H1 (cell line): Measurements from ENCODE around the gene KIF2C. TPM values are rescaled to one million over a fixed set of nuclear protein-coding genes. Genes with fewer than 3 reads are reported as not detected.
"Not testable (repeated sequence)": the region's sequence is repeated elsewhere in the genome, so short reads cannot be mapped to it uniquely, and the experiment has no call there.

Source experiments
- CTCF ChIA-PET: fragments of 300-600 bp; sonication (Branson Sonifier 250); formaldehyde crosslinking; loops from one replicate; lab custom pipeline; 2021; ENCODE audit not compliant: partially characterized antibody; lab: Charles Lee
- POLR2A ChIA-PET: fragments of 300-600 bp; sonication (Branson Sonifier 250); formaldehyde crosslinking; loops from one replicate; lab custom pipeline; 2021; ENCODE audit warnings: inconsistent platforms; ENCODE audit not compliant: partially characterized antibody; lab: Charles Lee
- DNase-seq, 2 experiments: peaks; one replicate each; pipeline versions ENCODE4 v3.0.0 to v3.0.0-alpha.2; 2010 to 2022; ENCODE audit warnings: low spot score in 2 of 2, low read depth in 1 of 2, mixed read lengths in 1 of 2
- FAIRE-seq: peaks from 2 replicates; lab custom pipeline; 2011; peaks lifted over from hg19 to GRCh38; lab: Jason Lieb, UNC
- H2AFZ ChIP-seq: 2 replicates; pipeline ENCODE4 v1.8.1; 2012; ENCODE audit warnings: low read length, inconsistent platforms
- H2AK5ac ChIP-seq: 2 replicates; pipeline ENCODE4 v1.6.1; 2013; ENCODE audit warnings: low read depth, low read length
- H2BK120ac ChIP-seq: replicated peaks from 2 replicates; pipeline ENCODE3; 2013; ENCODE audit warnings: low read depth, low read length, inconsistent platforms
- H2BK12ac ChIP-seq: 2 replicates; pipeline ENCODE4 v1.6.1; 2013; ENCODE audit warnings: low read depth, low read length
- H2BK15ac ChIP-seq: 2 replicates; pipeline ENCODE4 v1.6.1; 2013; ENCODE audit warnings: low read length
- H2BK20ac ChIP-seq: 2 replicates; pipeline ENCODE4 v1.6.1; 2013; ENCODE audit warnings: low read length
- H2BK5ac ChIP-seq: 2 replicates; pipeline ENCODE4 v1.6.1; 2013; ENCODE audit warnings: low read depth, low read length
- H3K14ac ChIP-seq: 2 replicates; pipeline ENCODE4 v1.6.1; 2013; ENCODE audit warnings: inconsistent platforms; ENCODE audit not compliant: insufficient read length
- H3K18ac ChIP-seq: 2 replicates; pipeline ENCODE4 v1.6.1; 2013; ENCODE audit warnings: low read length; ENCODE audit errors: extremely low read depth
- H3K23ac ChIP-seq: 2 replicates; pipeline ENCODE4 v1.6.1; 2013; ENCODE audit warnings: inconsistent platforms; ENCODE audit not compliant: insufficient read length
- H3K23me2 ChIP-seq: 2 replicates; pipeline ENCODE4 v1.6.1; 2013; ENCODE audit warnings: low read depth, low read length
- H3K27ac ChIP-seq: 2 replicates; pipeline ENCODE4 v1.6.1; 2011; ENCODE audit warnings: low read depth, low read length, inconsistent platforms
- H3K27me3 ChIP-seq, 4 experiments: replicated peaks in 1 of 4; 1 replicate in 1 of 4; 2 replicates in 3 of 4; pipeline versions ENCODE4 v1.6.1 to v1.8.1; 2011 to 2013; ENCODE audit warnings: low read length in 3 of 4, mild to moderate bottlenecking in 3 of 4, inconsistent platforms in 2 of 4, mixed read lengths in 2 of 4, moderate library complexity in 1 of 4; ENCODE audit not compliant: control insufficient read depth in 3 of 4, insufficient read depth in 3 of 4; ENCODE audit errors: extremely low read depth in 1 of 4
- H3K36me3 ChIP-seq, 4 experiments: 2 replicates each; pipeline versions ENCODE4 v1.6.1 to v1.8.1; 2011 to 2013; ENCODE audit warnings: mild to moderate bottlenecking in 4 of 4, low read length in 3 of 4, moderate library complexity in 2 of 4, control low read depth in 1 of 4, inconsistent platforms in 1 of 4; ENCODE audit not compliant: insufficient read depth in 4 of 4, control insufficient read depth in 2 of 4
- H3K4ac ChIP-seq: replicated peaks from 2 replicates; pipeline ENCODE3; 2013; ENCODE audit warnings: low read length, low read depth, mixed read lengths, inconsistent platforms; ENCODE audit not compliant: insufficient read length
- H3K4me1 ChIP-seq, 4 experiments: replicated peaks in 1 of 4; 1 replicate in 1 of 4; 2 replicates in 3 of 4; pipeline versions ENCODE4 v1.6.1 to v1.8.1; 2011 to 2013; ENCODE audit warnings: low read length in 3 of 4, inconsistent platforms in 2 of 4, mixed read lengths in 1 of 4; ENCODE audit not compliant: insufficient read depth in 4 of 4, control insufficient read depth in 3 of 4
- H3K4me2 ChIP-seq, 2 experiments: 2 replicates each; pipeline versions ENCODE4 v1.6.1 to v1.8.1; 2011 to 2013; ENCODE audit warnings: low read depth in 2 of 2, low read length in 2 of 2, control low read depth in 1 of 2, inconsistent platforms in 1 of 2, mild to moderate bottlenecking in 1 of 2; ENCODE audit not compliant: insufficient read depth in 1 of 2
- H3K4me3 ChIP-seq, 4 experiments: fragments of 200-600, 300-600 bp in 1 of 4; sonication (generic), shearing (Covaris generic), sonication (Bioruptor Twin) in 1 of 4; 2 replicates each; pipeline versions ENCODE4 v1.5.1 to v1.8.1; 2011 to 2016; ENCODE audit warnings: low read length in 4 of 4, low read depth in 3 of 4, control low read depth in 2 of 4, inconsistent platforms in 2 of 4, mild to moderate bottlenecking in 2 of 4, mixed read lengths in 1 of 4, moderate library complexity in 1 of 4; ENCODE audit not compliant: insufficient read depth in 2 of 4; ENCODE audit errors: extremely low read depth in 1 of 4
- H3K56ac ChIP-seq: replicated peaks from 2 replicates; pipeline ENCODE3; 2013; ENCODE audit warnings: low read depth, mild to moderate bottlenecking, mixed read lengths, low read length, inconsistent platforms; ENCODE audit not compliant: insufficient read length
- H3K79me1 ChIP-seq: 2 replicates; pipeline ENCODE4 v1.6.1; 2013; ENCODE audit warnings: low read depth, low read length, control low read depth
- H3K79me2 ChIP-seq, 2 experiments: 2 replicates each; pipeline versions ENCODE4 v1.6.1 to v1.8.1; 2012 to 2013; ENCODE audit warnings: low read length in 2 of 2, mild to moderate bottlenecking in 2 of 2, inconsistent platforms in 1 of 2; ENCODE audit not compliant: insufficient read depth in 2 of 2, control insufficient read depth in 1 of 2
- H3K9ac ChIP-seq, 4 experiments: replicated peaks in 1 of 4; 1 replicate in 1 of 4; 2 replicates in 3 of 4; pipeline versions ENCODE4 v1.6.1 to v1.8.1; 2011 to 2013; ENCODE audit warnings: low read depth in 3 of 4, low read length in 3 of 4, control low read depth in 2 of 4, mild to moderate bottlenecking in 2 of 4, moderate library complexity in 2 of 4, inconsistent platforms in 1 of 4; ENCODE audit errors: extremely low read depth in 1 of 4
- H3K9me3 ChIP-seq, 2 experiments: 2 replicates each; pipeline versions ENCODE4 v1.6.1 to v1.8.1; 2012 to 2013; ENCODE audit warnings: mild to moderate bottlenecking in 2 of 2, moderate library complexity in 2 of 2, control low read depth in 1 of 2, inconsistent platforms in 1 of 2, low read depth in 1 of 2, low read length in 1 of 2, mixed read lengths in 1 of 2; ENCODE audit not compliant: insufficient read depth in 2 of 2
- H4K20me1 ChIP-seq, 2 experiments: replicated peaks in 1 of 2; 2 replicates each; pipeline versions ENCODE3 to v1.8.1; 2011 to 2013; ENCODE audit warnings: inconsistent platforms in 2 of 2, low read length in 2 of 2, mild to moderate bottlenecking in 1 of 2; ENCODE audit not compliant: insufficient read depth in 2 of 2, control insufficient read depth in 1 of 2
- H4K5ac ChIP-seq: 2 replicates; pipeline ENCODE4 v1.6.1; 2013; ENCODE audit warnings: low read length, low read depth, mixed read lengths, inconsistent platforms; ENCODE audit not compliant: insufficient read length
- H4K8ac ChIP-seq: 2 replicates; pipeline ENCODE4 v1.8.0; 2013; ENCODE audit warnings: mild to moderate bottlenecking, moderate library complexity, low read length, inconsistent platforms; ENCODE audit not compliant: insufficient read depth; ENCODE audit errors: extremely low read depth
- H4K91ac ChIP-seq: replicated peaks from 2 replicates; pipeline ENCODE3; 2013; ENCODE audit warnings: low read length, mixed read lengths, inconsistent platforms; ENCODE audit not compliant: insufficient read length
- WGBS, 2 experiments: shearing (Covaris generic) in 1 of 2; methylation state at CpG; one replicate each; pipeline versions ENCODE4 v1.1.6 to v1.1.7; 2013 to 2015; ENCODE audit warnings: low lambda C conversion rate in 2 of 2, mixed read lengths in 2 of 2, inconsistent platforms in 1 of 2, low coverage in 1 of 2, missing lambda C conversion rate in 1 of 2; ENCODE audit not compliant: insufficient replicate concordance in 2 of 2, insufficient coverage in 1 of 2, insufficient read length in 1 of 2; ENCODE audit errors: extremely low coverage in 1 of 2, missing lambda C conversion rate in 1 of 2; 5-methylcytosine and 5-hydroxymethylcytosine counted together
- polyA plus RNA-seq, 7 experiments: library from polyadenylated mRNA; depleted of rRNA in 3 of 7; stranded (reverse) in 5 of 7; unstranded in 2 of 7; fragments of >200 nt in 5 of 7; fragments of 200-250 nt in 2 of 7; gene quantifications; 1 replicate in 5 of 7; 2 replicates in 1 of 7; 4 replicates in 1 of 7; pipeline versions ENCODE4 v1.2.1 to v1.2.3, GENCODE V29; 2011 to 2013; ENCODE audit warnings: missing spikeins in 2 of 7, mixed read lengths in 2 of 7
- total RNA-seq: library from RNA; stranded (reverse); fragmentation: NEBNext Ultra II Directional; extraction: Animal tissue kit (Norgen Biotek cat#: 25700); gene quantifications from 2 replicates; pipeline ENCODE4 v1.2.1, GENCODE V29; 2021

KIF2C gene
- total and polyA plus RNA-seq, 2 of the 8 experiments (the other 6 are each of a cell fraction or from before 2014, with no cell fraction given) = 41.8 to 68.1 TPM

DNA sequence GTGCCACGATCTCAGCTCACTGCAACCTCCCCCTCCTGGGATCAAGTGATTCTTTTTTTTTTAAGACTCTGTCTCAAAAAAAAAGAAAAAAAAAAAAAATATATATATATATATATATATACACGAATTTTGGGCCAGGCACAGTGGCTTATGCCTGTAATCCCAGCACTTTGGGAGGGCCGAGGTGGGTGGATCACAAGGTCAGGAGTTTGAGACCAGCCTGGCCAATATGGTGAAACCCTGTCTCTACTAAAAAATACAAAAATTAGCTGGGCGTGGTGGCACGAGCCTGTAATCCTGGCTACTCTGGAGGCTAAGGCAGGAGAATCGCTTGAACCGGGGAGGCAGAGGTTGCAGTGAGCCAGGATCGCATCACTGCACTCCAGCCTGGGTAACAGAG is 58.2 kb downstream of the KIF2C start:
- not testable (repeated sequence) for H4K5ac ChIP-seq, H2BK12ac ChIP-seq, H3K27ac ChIP-seq, H4K91ac ChIP-seq, H3K23ac ChIP-seq, DNase-seq, H2AFZ ChIP-seq, H3K4me1 ChIP-seq, H2BK5ac ChIP-seq, H4K8ac ChIP-seq, H2BK120ac ChIP-seq, H3K9ac ChIP-seq, H2AK5ac ChIP-seq, H2BK20ac ChIP-seq, H3K79me2 ChIP-seq, H3K18ac ChIP-seq, H4K20me1 ChIP-seq, H3K79me1 ChIP-seq, H3K56ac ChIP-seq, H3K27me3 ChIP-seq, H3K9me3 ChIP-seq, FAIRE-seq, H3K36me3 ChIP-seq, H3K23me2 ChIP-seq, H3K4me3 ChIP-seq, H3K4me2 ChIP-seq, H3K14ac ChIP-seq, H3K4ac ChIP-seq, H2BK15ac ChIP-seq
- WGBS, 2 experiments = 84% methylated on average over 8 of the region's 8 CpGs; no CpG with 5 or more reads in 1 of the 2 experiments
- CTCF ChIA-PET = interaction anchor here (1.1 to 5.4 kb wide), 6 partner anchors 10 to 32 kb away, joined by 3 to 31 read pairs (median 8); partner anchors contain the start of genes BEST4 and BTBD19
- POLR2A ChIA-PET = interaction anchor here (1.3 to 19.2 kb wide), 8 partner anchors 11 to 76 kb away, joined by 4 to 547 read pairs (median 6); partner anchors contain the start of genes BTBD19, RNU5D-1 and RPS8
